ENCODE measurements around the gene TAOK3.

The TAOK3 gene

GRCh38 chr12:118101051-118101450, 271.7 kb downstream of the TAOK3 start:
- DNase-seq, result no peak

Measured in amygdala (tissue), 56 donors.